B cell (primary cell): Measurements from ENCODE around the gene THSD7B. TPM values are rescaled to one million over a fixed set of nuclear protein-coding genes. Genes with fewer than 3 reads are reported as not detected.

ENCODE experiments used
- ATAC-seq: fragments of 200-7000 bp; cut with Tn5 transposase; one replicate; pipeline ENCODE4 v1.10.0; 2021; ENCODE audit warnings: low read depth, mild to moderate bottlenecking, moderate number of reproducible peaks, moderate library complexity
- CTCF ChIA-PET: fragments of 350-600 bp; sonication (Branson Sonifier 250); formaldehyde crosslinking; loops from one replicate; lab custom pipeline; 2021; ENCODE audit warnings: antibody characterized with exemption, inconsistent platforms; lab: Charles Lee
- POLR2A ChIA-PET: fragments of 350-600 bp; sonication (Branson Sonifier 250); formaldehyde crosslinking; loops from one replicate; lab custom pipeline; 2021; ENCODE audit warnings: antibody characterized with exemption; lab: Charles Lee
- DNase-seq: peaks from one replicate; pipeline ENCODE4 v3.0.0; 2013
- H2AFZ ChIP-seq: 2 replicates; pipeline ENCODE4 v1.6.1; 2012; ENCODE audit warnings: mild to moderate bottlenecking, low read depth, low read length; ENCODE audit not compliant: insufficient read depth, poor library complexity, severe bottlenecking
- H3K27ac ChIP-seq, 2 donors: 1 replicate in 1 of 2; 2 replicates in 1 of 2; pipeline ENCODE4 v1.5.1; 2012 to 2013; ENCODE audit warnings: low read length in 2 of 2, mild to moderate bottlenecking in 2 of 2, moderate library complexity in 1 of 2
- H3K27me3 ChIP-seq, 4 experiments: fragments of 200-600 bp in 1 of 4; sonication (generic) in 1 of 4; replicated peaks in 1 of 4; 1 replicate in 2 of 4; 2 replicates in 2 of 4; pipeline versions ENCODE4 v1.6.1 to v1.7.0; 2013 to 2016; ENCODE audit warnings: low read length in 3 of 4, mild to moderate bottlenecking in 2 of 4, mixed read lengths in 1 of 4, moderate library complexity in 1 of 4; ENCODE audit not compliant: insufficient read depth in 4 of 4, control insufficient read depth in 3 of 4; ENCODE audit errors: control extremely low read depth in 1 of 4
- H3K36me3 ChIP-seq, 2 experiments: replicated peaks in 1 of 2; 1 replicate in 1 of 2; 2 replicates in 1 of 2; pipeline versions ENCODE4 v1.6.1 to v1.7.1; 2013; ENCODE audit warnings: low read length in 1 of 2; ENCODE audit not compliant: insufficient read depth in 2 of 2, control insufficient read depth in 1 of 2; ENCODE audit errors: control extremely low read depth in 1 of 2, extremely low read depth in 1 of 2
- H3K4me1 ChIP-seq, 2 donors: fragments of 200-600 bp in 1 of 2; sonication (generic) in 1 of 2; 1 replicate in 1 of 2; 2 replicates in 1 of 2; pipeline versions ENCODE4 v1.5.1 to v1.6.1; 2013 to 2017; ENCODE audit warnings: low read length in 2 of 2; ENCODE audit not compliant: control insufficient read depth in 2 of 2, insufficient read depth in 2 of 2
- H3K4me2 ChIP-seq: replicated peaks from 2 replicates; pipeline ENCODE3; 2012; ENCODE audit warnings: mild to moderate bottlenecking, low read depth, low read length; ENCODE audit not compliant: poor library complexity, severe bottlenecking
- H3K4me3 ChIP-seq, 5 experiments: fragments of 200-600 bp in 1 of 5; sonication (generic) in 1 of 5; 1 replicate in 3 of 5; 2 replicates in 2 of 5; pipeline versions ENCODE4 v1.5.1 to v1.7.0; 2011 to 2016; ENCODE audit warnings: low read length in 4 of 5, mild to moderate bottlenecking in 4 of 5, low read depth in 2 of 5, control low read depth in 1 of 5, moderate library complexity in 1 of 5; ENCODE audit not compliant: insufficient read depth in 1 of 5; ENCODE audit errors: control extremely low read depth in 1 of 5, extremely low read depth in 1 of 5
- H3K79me2 ChIP-seq: fragments of 200-600 bp; sonication (generic); one replicate; pipeline ENCODE4 v1.6.0; 2016; ENCODE audit warnings: low read length; ENCODE audit not compliant: control insufficient read depth, insufficient read depth
- H3K9ac ChIP-seq: fragments of 200-600 bp; sonication (generic); 2 replicates; pipeline ENCODE4 v1.6.1; 2017; ENCODE audit warnings: mild to moderate bottlenecking, low read length, moderate library complexity
- H3K9me3 ChIP-seq, 3 donors: one replicate each; pipeline versions ENCODE4 v1.6.1 to v1.7.1; 2013; ENCODE audit warnings: low read length in 2 of 3; ENCODE audit not compliant: control insufficient read depth in 2 of 3, insufficient read depth in 1 of 3; ENCODE audit errors: control extremely low read depth in 1 of 3
- H4K20me1 ChIP-seq: 2 replicates; pipeline ENCODE4 v1.6.0; 2012; ENCODE audit warnings: mild to moderate bottlenecking, low read length; ENCODE audit not compliant: insufficient read depth, control insufficient read depth, poor library complexity, severe bottlenecking
- H3K27ac Mint-ChIP-seq: one replicate; pipeline ENCODE4 v1.8.0; 2021; ENCODE audit warnings: mixed read lengths
- H3K27me3 Mint-ChIP-seq: one replicate; pipeline ENCODE4 v1.8.0; 2021; ENCODE audit warnings: mixed read lengths
- H3K4me1 Mint-ChIP-seq: one replicate; pipeline ENCODE4 v1.8.0; 2021; ENCODE audit warnings: mixed read lengths
- H3K4me3 Mint-ChIP-seq: one replicate; pipeline ENCODE4 v1.8.0; 2021; ENCODE audit warnings: mixed read lengths
- H3K9me3 Mint-ChIP-seq: one replicate; pipeline ENCODE4 v1.8.0; 2022; ENCODE audit warnings: mixed read lengths; ENCODE audit not compliant: insufficient read depth
- CTCF ChIP-seq: fragments of 200-600 bp; IDR thresholded peaks from one replicate; pipeline ENCODE4 v1.8.0; 2022; ENCODE audit warnings: antibody characterized with exemption, mild to moderate bottlenecking
- EZH2 ChIP-seq: IDR thresholded peaks from 2 replicates; pipeline ENCODE4 v1.6.1; 2012; ENCODE audit warnings: borderline replicate concordance, low read depth, mild to moderate bottlenecking, moderate library complexity, low read length; ENCODE audit not compliant: insufficient read depth, poor library complexity, severe bottlenecking
- intact Hi-C: fragments of 100-400 bp; cut with micrococcal nuclease; formaldehyde crosslinking; loops from one replicate; pipeline ENCODE4 v1.10.0; 2022
- polyA plus RNA-seq: library from polyadenylated mRNA; depleted of rRNA; stranded (reverse); fragments of >200 nt; gene quantifications from 2 replicates; pipeline ENCODE4 v1.2.3, GENCODE V29; 2012
- total RNA-seq, 2 donors: library from RNA; stranded (reverse); fragments of 120-200 nt in 1 of 2; gene quantifications; 1 replicate in 1 of 2; 2 replicates in 1 of 2; pipeline versions ENCODE4 v1.2.3 to v1.2.4, GENCODE V29; 2013 to 2022

Gene THSD7B
- total and polyA plus RNA-seq, 2 donors (not counting 1 experiment from before 2014, with no cell fraction given), result 0.76 TPM; not detected in 1

GRCh38 chr2:137117385-137117784, 352.0 kb downstream of the THSD7B start:
- no peaks in the 10 kb centered on the region for H3K4me1 Mint-ChIP-seq
- DNase-seq (no peak), ATAC-seq (no peak)
- no peaks in the 10 kb centered on the region for H3K36me3 ChIP-seq
- H3K27me3 Mint-ChIP-seq, result no peaks in the 10 kb centered on the region
- no peaks in the 10 kb centered on the region for H3K79me2 ChIP-seq
- no peak overlapping the region for H3K4me2 ChIP-seq
- no peak for TF ChIP-seq CTCF
- ChIA-PET POLR2A (no interaction called here), CTCF (no interaction called here)
- H3K27ac ChIP-seq, result no peak overlapping the region
- no peak overlapping the region for H3K4me3 ChIP-seq
- H3K27me3 ChIP-seq, result no peaks in the 10 kb centered on the region
- H3K27ac Mint-ChIP-seq, result no peak overlapping the region
- no peak overlapping the region for H3K4me3 Mint-ChIP-seq
- H3K4me1 ChIP-seq, result no peaks in the 10 kb centered on the region
- H3K9ac ChIP-seq, result no peak overlapping the region
- H2AFZ ChIP-seq, result no peak overlapping the region
- intact Hi-C loops, result no loop called here
- peaks cover 2% of the 10 kb centered on the region for H3K9me3 Mint-ChIP-seq
- H4K20me1 ChIP-seq, result no peaks in the 10 kb centered on the region
- no peaks in the 10 kb centered on the region for H3K9me3 ChIP-seq

- CTCF ChIA-PET, result no interaction called here
- no peaks in the 10 kb centered on the region for H4K20me1 ChIP-seq
- H3K27me3 Mint-ChIP-seq, result no peaks in the 10 kb centered on the region
- H3K36me3 ChIP-seq, result no peaks in the 10 kb centered on the region
- H3K9ac ChIP-seq, result no peak overlapping the region
- intact Hi-C loops, result no loop called here
- no peak for DNase-seq
- H3K4me1 ChIP-seq, result no peaks in the 10 kb centered on the region
- ATAC-seq, result no peak
- peaks cover 2% of the 10 kb centered on the region for H3K9me3 Mint-ChIP-seq
- H3K4me1 Mint-ChIP-seq, result no peaks in the 10 kb centered on the region
- no peak overlapping the region for H3K4me3 Mint-ChIP-seq
- H3K4me3 ChIP-seq, result no peak overlapping the region
- no peak for TF ChIP-seq CTCF
- no peak for TF ChIP-seq EZH2
- H2AFZ ChIP-seq, result no peak overlapping the region
- no peak overlapping the region for H3K27ac ChIP-seq
- H3K4me2 ChIP-seq, result no peak overlapping the region
- POLR2A ChIA-PET, result no interaction called here
- H3K27me3 ChIP-seq, result no peaks in the 10 kb centered on the region
- H3K9me3 ChIP-seq, result no peaks in the 10 kb centered on the region
- no peak overlapping the region for H3K27ac Mint-ChIP-seq
- no peaks in the 10 kb centered on the region for H3K79me2 ChIP-seq
These were observed 352.8 kb downstream of the THSD7B start for GRCh38 chr2:137118140-137118539.
